ENCODE results near the gene ZBTB47. TPM values are rescaled to one million over a fixed set of nuclear protein-coding genes. Genes with fewer than 3 reads are reported as not detected.

ZBTB47 gene
- total and polyA plus RNA-seq, 10 of the 15 experiments (the other 5 are each of a cell fraction or from before 2014, with no cell fraction given) = 0.04 to 3.4 (median 1.0) TPM; not detected in 1

DNA sequence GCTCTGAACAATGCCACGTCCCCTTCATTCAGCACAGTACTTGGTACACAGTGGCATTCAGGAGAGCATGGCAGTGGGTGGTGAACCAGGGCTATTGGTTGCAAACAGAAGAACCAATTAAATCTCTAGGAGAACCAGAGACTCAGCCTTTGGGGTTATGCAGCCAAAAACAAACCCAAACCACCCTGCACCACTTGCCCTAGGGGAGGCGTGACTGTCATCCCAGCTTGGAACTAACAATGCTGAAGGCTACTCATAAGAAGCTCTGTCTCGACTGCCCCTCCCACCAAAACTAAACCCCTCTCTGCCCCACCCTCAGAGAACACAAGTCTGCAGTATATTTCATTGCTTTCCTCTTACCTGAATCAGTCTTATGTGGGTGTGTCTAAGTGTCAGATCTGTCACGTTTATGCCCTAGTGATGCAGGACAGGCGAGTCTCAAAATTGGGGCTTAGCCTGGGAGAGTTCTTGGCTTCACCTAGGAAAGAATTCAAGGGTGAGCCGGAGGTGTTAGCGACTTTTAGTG is 16.6 kb downstream of the ZBTB47 start (continued):
- TF ChIP-seq, protein P1, sequence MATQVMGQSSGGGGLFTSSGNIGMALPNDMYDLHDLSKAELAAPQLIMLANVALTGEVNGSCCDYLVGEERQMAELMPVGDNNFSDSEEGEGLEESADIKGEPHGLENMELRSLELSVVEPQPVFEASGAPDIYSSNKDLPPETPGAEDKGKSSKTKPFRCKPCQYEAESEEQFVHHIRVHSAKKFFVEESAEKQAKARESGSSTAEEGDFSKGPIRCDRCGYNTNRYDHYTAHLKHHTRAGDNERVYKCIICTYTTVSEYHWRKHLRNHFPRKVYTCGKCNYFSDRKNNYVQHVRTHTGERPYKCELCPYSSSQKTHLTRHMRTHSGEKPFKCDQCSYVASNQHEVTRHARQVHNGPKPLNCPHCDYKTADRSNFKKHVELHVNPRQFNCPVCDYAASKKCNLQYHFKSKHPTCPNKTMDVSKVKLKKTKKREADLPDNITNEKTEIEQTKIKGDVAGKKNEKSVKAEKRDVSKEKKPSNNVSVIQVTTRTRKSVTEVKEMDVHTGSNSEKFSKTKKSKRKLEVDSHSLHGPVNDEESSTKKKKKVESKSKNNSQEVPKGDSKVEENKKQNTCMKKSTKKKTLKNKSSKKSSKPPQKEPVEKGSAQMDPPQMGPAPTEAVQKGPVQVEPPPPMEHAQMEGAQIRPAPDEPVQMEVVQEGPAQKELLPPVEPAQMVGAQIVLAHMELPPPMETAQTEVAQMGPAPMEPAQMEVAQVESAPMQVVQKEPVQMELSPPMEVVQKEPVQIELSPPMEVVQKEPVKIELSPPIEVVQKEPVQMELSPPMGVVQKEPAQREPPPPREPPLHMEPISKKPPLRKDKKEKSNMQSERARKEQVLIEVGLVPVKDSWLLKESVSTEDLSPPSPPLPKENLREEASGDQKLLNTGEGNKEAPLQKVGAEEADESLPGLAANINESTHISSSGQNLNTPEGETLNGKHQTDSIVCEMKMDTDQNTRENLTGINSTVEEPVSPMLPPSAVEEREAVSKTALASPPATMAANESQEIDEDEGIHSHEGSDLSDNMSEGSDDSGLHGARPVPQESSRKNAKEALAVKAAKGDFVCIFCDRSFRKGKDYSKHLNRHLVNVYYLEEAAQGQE (IDR thresholded peaks at IDR 0.05; ENCODE audit: low read depth, low read length) = no peak
- no peak for TF ChIP-seq USF1 (IDR thresholded peaks at IDR 0.05; ENCODE audit: borderline replicate concordance, extremely low read length, insufficient read depth, low read depth, low read length)
- TF ChIP-seq MTA2 (IDR thresholded peaks at IDR 0.05; ENCODE audit: low read depth) = no peak
- TF ChIP-seq, protein P2, sequence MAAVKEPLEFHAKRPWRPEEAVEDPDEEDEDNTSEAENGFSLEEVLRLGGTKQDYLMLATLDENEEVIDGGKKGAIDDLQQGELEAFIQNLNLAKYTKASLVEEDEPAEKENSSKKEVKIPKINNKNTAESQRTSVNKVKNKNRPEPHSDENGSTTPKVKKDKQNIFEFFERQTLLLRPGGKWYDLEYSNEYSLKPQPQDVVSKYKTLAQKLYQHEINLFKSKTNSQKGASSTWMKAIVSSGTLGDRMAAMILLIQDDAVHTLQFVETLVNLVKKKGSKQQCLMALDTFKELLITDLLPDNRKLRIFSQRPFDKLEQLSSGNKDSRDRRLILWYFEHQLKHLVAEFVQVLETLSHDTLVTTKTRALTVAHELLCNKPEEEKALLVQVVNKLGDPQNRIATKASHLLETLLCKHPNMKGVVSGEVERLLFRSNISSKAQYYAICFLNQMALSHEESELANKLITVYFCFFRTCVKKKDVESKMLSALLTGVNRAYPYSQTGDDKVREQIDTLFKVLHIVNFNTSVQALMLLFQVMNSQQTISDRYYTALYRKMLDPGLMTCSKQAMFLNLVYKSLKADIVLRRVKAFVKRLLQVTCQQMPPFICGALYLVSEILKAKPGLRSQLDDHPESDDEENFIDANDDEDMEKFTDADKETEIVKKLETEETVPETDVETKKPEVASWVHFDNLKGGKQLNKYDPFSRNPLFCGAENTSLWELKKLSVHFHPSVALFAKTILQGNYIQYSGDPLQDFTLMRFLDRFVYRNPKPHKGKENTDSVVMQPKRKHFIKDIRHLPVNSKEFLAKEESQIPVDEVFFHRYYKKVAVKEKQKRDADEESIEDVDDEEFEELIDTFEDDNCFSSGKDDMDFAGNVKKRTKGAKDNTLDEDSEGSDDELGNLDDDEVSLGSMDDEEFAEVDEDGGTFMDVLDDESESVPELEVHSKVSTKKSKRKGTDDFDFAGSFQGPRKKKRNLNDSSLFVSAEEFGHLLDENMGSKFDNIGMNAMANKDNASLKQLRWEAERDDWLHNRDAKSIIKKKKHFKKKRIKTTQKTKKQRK (IDR thresholded peaks at IDR 0.05; ENCODE audit: low read depth, low read length) = no peak
- TF ChIP-seq RUNX3 (IDR thresholded peaks at IDR 0.05; ENCODE audit: low read length) = no peak
- no peak for TF ChIP-seq RAD21 (IDR thresholded peaks at IDR 0.05; ENCODE audit: insufficient read depth, low read depth, low read length)

All from GM12878 (cell line).